NCI-H146 (cell line): Measurements from ENCODE around the gene LZTR1.

ENCODE experiments used
- DNase-seq: peaks from one replicate; lab custom pipeline; 2025; lab: John Stamatoyannopoulos, UW

Gene LZTR1

DNA sequence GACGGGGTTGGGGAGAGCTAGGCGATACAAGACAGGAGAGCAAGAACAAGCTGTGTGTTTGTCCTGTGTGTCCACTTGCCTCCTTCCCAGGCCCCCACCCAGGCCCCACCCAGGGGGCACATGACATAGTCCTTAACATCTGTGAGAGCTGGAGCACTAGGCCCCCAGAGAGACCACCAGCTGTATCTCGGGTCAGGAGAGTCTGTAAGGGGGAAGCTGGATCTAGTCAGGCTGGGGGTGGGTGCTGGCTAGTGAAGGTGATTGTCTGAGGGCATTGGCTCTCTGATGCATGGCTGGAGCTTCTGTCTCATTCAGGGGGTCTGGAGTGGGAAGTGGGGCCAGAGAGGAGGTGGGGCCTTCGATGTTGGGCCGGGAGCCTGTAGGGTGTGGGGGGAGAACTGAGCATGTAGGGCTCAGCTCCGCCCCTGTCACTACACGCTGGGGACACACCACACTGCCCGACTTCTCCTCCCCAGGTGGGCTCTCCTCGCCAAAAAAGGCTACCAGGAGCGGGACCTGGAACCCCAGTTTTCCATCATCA, 33.4 kb downstream of the LZTR1 start:
- no peak for DNase-seq

DNA sequence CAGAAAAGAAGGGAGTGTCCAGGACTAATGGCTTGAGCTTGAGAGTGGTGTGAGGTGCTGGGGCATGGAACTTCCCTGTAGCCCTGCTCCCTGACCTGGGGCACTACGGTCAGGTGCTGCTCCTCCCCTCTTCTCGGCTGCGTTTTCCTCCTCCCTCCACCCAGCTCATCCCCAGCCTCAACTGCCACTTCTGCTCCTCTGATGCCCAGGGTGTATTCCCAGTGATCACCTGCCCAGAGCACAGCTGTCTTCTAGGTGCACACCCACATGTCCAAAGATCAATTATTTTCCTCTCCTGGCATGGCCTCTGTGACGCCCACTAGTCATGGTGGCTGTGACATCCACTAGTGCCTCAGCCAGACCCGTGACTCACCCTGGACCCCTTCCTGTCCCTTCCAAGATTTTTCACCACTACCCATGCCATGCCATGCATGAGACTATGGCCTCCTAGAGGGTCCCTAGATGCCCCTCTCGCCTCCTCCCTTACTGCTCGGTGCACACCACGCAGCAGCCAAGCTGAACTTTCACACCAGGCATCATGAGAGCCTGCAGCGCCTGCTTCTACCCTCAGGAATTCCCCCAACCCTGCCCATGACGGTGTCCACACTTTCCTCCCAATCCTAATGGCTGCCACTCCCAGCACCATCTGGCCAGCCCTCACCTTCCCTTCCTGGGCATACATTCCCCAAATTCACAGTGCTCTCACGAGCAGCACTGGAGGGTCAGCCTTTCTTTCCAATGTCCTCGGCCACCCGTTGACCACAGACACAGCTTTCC, 34.7 kb downstream of the LZTR1 start:
- no peak for DNase-seq

DNA sequence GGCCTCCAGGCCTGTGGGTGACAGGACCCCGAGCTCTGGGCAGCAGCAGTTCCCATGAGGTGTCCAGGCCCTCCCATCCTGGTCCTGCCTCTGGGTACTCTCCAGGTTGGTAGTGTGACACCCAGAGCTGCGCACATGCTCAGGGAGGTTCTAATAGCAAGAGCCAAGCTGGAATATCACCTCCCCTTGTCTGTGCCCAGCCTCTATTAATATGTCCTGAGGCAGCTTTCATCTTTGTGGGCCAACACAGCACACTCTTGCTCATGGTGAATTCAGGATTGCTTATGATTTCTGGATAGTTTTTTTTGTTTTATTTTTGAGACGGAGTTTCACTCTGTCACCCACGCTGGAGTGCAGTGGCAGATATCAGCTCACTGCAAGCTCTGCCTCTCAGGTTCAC, 36.2 kb downstream of the LZTR1 start:
- no peak for DNase-seq

DNA sequence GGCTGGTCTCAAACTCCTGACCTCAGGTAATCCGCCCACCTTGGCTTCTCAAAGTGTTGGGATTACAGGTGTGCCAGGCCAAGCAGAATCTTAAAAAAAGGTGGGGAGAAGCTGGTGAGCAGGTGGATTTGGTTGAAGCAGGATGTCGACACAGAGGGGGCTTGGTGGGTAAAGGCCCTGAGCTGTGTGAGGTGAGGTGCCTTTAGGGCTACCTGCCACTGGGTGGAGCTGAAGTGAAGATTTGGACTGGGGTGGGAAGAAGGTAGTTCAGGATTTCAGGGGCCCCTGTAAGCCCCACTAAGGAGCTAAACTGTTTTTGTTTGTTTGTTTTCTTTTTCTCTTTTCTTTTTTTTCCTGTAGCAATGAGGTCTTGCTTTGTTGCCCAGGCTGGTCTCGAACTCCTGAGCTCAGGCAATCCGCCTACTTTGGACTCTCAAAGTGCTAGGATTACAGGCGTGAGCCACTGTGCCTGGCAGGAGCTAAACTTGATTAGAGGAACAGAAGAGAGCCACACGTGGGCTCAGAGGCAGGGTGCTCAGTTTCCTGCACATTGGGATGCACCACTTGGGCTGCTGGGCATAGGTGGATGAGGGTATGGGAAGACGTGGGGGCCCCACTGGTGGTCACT, 38.8 kb downstream of the LZTR1 start:
- no peak for DNase-seq

GRCh38 chr22:21022507-21022906, 40.4 kb downstream of the LZTR1 start:
- no peak for DNase-seq

GRCh38 chr22:21022955-21023614, 41.0 kb downstream of the LZTR1 start:
- DNase-seq: no peak

DNA sequence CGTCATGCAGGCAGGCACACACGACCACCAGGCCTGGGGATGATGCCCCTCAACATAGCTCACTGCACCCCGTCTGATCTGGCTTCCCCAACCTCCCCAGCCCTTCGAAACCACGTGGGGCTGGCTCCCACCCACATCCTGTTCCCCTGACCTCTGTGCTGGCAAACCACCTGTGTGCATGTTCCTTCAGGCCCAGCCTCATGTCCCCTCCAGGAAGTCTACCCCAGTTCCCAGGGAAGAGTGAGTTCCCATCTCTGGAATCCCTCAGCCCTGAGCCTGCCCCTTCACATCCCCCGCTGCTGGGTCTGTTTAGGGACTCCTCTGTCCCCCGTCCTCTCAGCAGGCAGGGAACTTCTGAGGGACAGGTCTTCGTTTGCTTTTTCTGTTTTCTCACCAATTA, 43.2 kb downstream of the LZTR1 start:
- no peak for DNase-seq

- DNase-seq: no peak
Measured at GRCh38 chr22:21025763-21026755, 44.0 kb downstream of the LZTR1 start.

DNA sequence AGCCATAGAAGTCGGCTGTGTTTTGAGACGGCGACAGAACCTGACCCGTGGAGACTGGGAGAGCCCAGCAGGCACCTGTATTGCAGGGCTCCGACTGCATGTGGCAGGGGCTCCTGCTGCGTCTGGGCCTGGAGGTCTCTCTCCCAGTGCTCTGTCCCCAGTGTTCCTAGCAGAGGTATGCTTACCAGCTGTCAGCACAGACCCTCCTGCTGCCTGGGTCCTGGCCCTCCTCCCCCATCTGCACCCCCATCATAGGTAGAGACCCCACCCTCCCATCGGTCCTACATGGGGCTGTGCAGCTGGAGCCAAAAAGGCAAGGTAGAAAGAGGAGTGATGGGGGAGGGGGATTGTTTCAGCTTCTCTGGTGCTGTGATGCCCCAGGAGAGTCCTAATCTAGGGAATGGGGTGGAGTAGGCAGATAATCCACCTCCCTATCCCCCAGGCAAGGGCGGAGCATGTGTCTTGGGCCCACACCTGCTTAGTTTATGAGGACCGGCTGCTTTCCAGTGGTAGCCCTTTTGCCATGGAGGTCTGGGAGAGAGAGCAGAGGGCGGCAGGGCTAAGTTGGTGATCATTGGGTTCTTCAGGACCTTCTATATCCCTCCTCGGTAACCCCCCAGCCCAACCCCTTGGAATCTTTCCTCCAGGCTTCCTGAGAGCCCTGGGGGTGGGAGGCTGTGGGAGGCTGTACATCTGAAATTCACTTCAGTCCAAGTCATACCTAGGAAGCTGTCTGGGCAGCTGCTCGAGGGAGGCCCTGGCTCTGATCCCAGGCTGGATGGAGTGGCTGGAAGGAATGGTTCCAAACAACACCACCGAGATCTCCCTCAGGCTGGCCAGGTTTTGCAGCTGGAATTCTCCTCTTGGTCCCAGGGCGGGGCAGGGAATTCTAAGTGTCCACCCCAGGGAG, 44.9 kb downstream of the LZTR1 start:
- no peak for DNase-seq

GRCh38 chr22:21028277-21029251, 46.5 kb downstream of the LZTR1 start:
- DNase-seq: no peak

DNA sequence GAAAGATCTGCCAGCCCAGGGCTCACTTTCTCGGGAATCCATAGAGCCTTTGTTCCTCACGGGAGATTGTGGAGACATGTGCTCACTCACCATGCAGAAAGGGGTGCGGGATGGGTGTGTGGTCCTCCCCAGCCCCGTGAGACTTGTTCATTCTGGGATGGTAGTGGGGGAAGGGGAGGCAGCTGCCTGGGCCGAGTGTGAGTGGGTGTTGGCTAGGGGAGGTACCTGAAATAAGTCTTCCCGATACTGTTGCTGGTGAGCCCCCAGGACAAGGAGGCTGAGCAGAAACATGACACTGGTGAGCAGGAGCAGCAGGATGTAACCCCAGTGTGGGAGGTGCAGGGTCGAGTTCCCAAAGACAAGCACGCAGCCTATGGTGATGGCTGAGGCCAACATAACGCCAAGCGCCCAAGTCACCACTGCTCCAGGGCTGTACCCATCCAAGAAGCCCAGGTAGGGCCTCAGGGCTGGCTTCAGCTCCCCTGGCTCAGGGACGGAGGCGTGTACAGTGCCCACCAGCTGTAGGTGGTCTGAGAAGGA, 47.5 kb downstream of the LZTR1 start:
- DNase-seq: no peak

- no peak for DNase-seq
Measured at GRCh38 chr22:21030032-21030431, 47.9 kb downstream of the LZTR1 start.

DNA sequence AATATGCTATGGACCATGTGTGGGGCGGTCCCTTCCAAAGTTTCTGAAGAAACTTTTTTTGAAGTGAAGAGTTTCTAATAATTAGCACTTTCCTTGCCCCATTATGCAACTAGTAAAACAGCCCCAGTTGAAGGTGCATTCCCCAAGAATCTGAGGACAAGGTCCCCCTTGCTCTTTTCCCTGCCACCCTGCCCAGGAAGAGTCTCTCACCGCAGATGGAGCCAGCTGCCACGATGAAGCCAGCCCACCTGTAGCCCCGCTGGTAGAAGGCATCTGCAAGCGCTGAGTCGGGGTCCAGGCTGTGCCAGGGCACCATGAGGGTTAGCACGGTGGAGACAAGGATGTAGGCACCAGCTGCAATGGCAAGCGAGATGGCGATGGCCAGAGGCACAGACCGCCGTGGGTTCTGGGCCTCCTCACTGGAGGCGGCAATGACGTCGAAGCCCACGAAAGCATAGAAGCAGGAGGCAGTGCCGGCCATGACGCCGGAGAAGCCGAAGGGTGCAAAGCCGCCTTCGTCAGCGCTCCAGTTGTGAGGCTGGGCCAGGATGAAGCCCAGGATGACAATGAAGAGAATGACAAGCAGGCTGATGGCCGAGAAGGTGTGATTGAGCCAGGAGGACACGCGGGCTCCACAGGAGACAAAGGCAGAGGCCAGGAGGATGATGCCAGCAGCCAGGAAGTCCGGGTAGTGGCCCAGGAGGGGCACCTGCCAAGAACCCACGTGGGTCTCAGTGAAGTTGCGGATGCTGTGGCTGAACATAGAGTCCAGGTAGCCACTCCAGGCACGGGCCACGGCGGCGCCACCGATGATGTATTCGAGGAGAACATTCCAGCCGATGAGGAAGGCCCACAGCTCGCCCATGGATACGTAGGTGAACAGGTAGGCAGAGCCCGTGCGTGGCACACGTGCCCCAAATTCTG, 48.8 kb downstream of the LZTR1 start:
- DNase-seq: no peak

- DNase-seq: no peak
Measured at GRCh38 chr22:21031545-21032036, 49.5 kb downstream of the LZTR1 start.

DNA sequence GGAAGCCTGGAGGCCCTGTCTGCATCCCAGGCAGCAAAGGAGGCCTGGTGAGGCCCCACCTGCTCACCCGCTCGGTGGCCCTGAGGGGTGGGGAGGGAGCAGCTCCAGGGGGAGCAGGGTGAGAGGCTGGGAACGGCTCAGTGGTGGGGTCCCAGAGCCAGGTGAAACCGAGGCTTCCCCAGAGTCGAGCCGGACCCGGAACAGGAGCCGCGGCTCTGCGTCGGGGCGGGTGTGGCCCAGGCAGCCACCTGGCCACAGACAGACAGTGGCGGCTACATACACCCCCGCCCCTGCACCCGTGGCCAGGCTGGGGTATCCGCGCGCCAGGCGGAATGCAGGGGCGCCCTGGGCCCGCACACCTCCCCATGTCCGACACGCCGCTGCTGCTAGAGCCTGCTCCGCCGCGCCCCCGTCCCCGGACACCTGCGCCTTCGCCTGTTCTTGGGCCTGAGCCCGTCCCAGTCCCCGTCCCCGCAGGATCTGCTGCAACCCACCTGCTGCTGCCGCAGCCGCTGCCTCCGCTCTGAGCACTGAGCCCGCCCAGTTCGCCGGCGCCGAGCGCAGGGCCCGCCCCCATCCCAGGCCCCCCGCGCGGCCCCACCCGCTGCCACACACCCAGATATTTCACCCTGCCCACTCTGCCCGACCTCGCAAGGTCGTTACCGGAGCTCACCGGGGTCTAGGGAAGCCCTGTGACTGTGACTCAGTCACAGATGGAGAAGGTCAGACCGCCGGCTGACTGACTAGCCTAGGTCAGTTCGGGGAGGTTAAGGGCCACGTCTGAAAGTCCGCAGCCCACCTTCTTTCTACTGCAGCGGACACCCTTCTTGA, 50.2 kb downstream of the LZTR1 start, which contains the start of gene SLC7A4:
Gene SLC7A4 (minus strand): TSS at position 525 of the 831 bp plus-strand sequence. CDS start 749 bp downstream, outside the sequence.
- peak; percentile 53 for DNase-seq

- no peak for DNase-seq
Measured at GRCh38 chr22:21032868-21033688, 51.0 kb downstream of the LZTR1 start.
